Duodenal mucosa (tissue), 2 donors: Measurements from ENCODE around the gene MAST3.
A peak's percentile ranks its signal among the peaks of the same experiment; 100 is the strongest.

Experiments used
- H3K27ac ChIP-seq: one replicate; pipeline ENCODE4 v1.7.0; 2013; ENCODE audit warnings: low read depth, low read length
- H3K27me3 ChIP-seq, 2 donors: one replicate each; pipeline ENCODE4 v1.7.0; 2013; ENCODE audit warnings: low read length in 2 of 2, control low read depth in 1 of 2; ENCODE audit not compliant: insufficient read depth in 2 of 2, control insufficient read depth in 1 of 2
- H3K36me3 ChIP-seq, 2 donors: one replicate each; pipeline ENCODE4 v1.7.0; 2013; ENCODE audit warnings: low read length in 2 of 2, control low read depth in 1 of 2; ENCODE audit not compliant: insufficient read depth in 2 of 2, control insufficient read depth in 1 of 2
- H3K4me1 ChIP-seq, 2 donors: one replicate each; pipeline ENCODE4 v1.7.0; 2013; ENCODE audit warnings: low read length in 2 of 2, control low read depth in 1 of 2; ENCODE audit not compliant: insufficient read depth in 2 of 2, control insufficient read depth in 1 of 2
- H3K4me3 ChIP-seq, 2 donors: one replicate each; pipeline ENCODE4 v1.7.0; 2013; ENCODE audit warnings: low read length in 2 of 2, low read depth in 1 of 2
- H3K9ac ChIP-seq, 2 donors: one replicate each; pipeline ENCODE4 v1.7.0; 2013; ENCODE audit warnings: low read length in 2 of 2, low read depth in 1 of 2
- H3K9me3 ChIP-seq, 2 donors: one replicate each; pipeline ENCODE4 v1.7.0; 2013; ENCODE audit warnings: low read length in 2 of 2, control low read depth in 1 of 2; ENCODE audit not compliant: control insufficient read depth in 1 of 2

MAST3 gene

GRCh38 chr19:18173572-18174288 is 76.2 kb downstream of the MAST3 start, which contains the start of gene IFI30:
Gene IFI30, plus strand, starts transcription at chr19:18173813. Its CDS starts 29 bp downstream, at chr19:18173842.
- Histone ChIP-seq H3K4me3 (peak within 1 kb of the TSS; percentile 88 to 92), H3K4me1 (peaks cover 18 to 23% of the 10 kb centered on the region in 2 donors), H3K9ac (peak within 1 kb of the TSS; percentile 79 to 91), H3K27me3 (no peaks in the 10 kb centered on the region), H3K36me3 (peaks cover 5 to 24% of the 10 kb centered on the region in 2 donors), H3K9me3 (no peaks in the 10 kb centered on the region), H3K27ac (peak within 1 kb of the TSS; percentile 77)

GRCh38 chr19:18174983-18175382 is 77.4 kb downstream of the MAST3 start:
- H3K36me3 ChIP-seq: peaks cover 5 to 17% of the 10 kb centered on the region in 2 donors
- no peaks in the 10 kb centered on the region for H3K9me3 ChIP-seq
- no peaks in the 10 kb centered on the region for H3K27me3 ChIP-seq
- H3K9ac ChIP-seq: peak overlapping the region; percentile 79 to 91
- H3K4me1 ChIP-seq: peaks cover 18 to 23% of the 10 kb centered on the region in 2 donors
- no peak overlapping the region for H3K27ac ChIP-seq
- peak overlapping the region; percentile 88 to 92 for H3K4me3 ChIP-seq

- H3K36me3 ChIP-seq: peaks cover 5 to 17% of the 10 kb centered on the region in 2 donors
- H3K9ac ChIP-seq: no peak overlapping the region
- H3K27ac ChIP-seq: no peak overlapping the region
- H3K27me3 ChIP-seq: no peaks in the 10 kb centered on the region
- H3K9me3 ChIP-seq: no peaks in the 10 kb centered on the region
- H3K4me3 ChIP-seq: no peak overlapping the region
- peaks cover 18 to 23% of the 10 kb centered on the region in 2 donors for H3K4me1 ChIP-seq
These were observed 79.1 kb downstream of the MAST3 start for GRCh38 chr19:18176367-18177310.

- H3K27ac ChIP-seq: no peak overlapping the region
- peaks cover 5 to 17% of the 10 kb centered on the region in 2 donors for H3K36me3 ChIP-seq
- no peaks in the 10 kb centered on the region for H3K9me3 ChIP-seq
- H3K9ac ChIP-seq: no peak overlapping the region
- no peaks in the 10 kb centered on the region for H3K27me3 ChIP-seq
- H3K4me1 ChIP-seq: peaks cover 4 to 6% of the 10 kb centered on the region in 2 donors
- no peak overlapping the region for H3K4me3 ChIP-seq
These were observed 82.4 kb downstream of the MAST3 start for GRCh38 chr19:18179957-18180356.

- Histone ChIP-seq H3K27me3 (no peaks in the 10 kb centered on the region), H3K27ac (no peak overlapping the region), H3K4me3 (no peak overlapping the region), H3K9me3 (no peaks in the 10 kb centered on the region), H3K36me3 (no peaks in the 10 kb centered on the region), H3K9ac (no peak overlapping the region), H3K4me1 (no peaks in the 10 kb centered on the region)
These were observed 86.0 kb downstream of the MAST3 start for GRCh38 chr19:18183529-18183928.

GRCh38 chr19:18185538-18185937 is 88.0 kb downstream of the MAST3 start:
- no peaks in the 10 kb centered on the region for H3K9me3 ChIP-seq
- no peak overlapping the region for H3K27ac ChIP-seq
- no peak overlapping the region for H3K4me3 ChIP-seq
- H3K9ac ChIP-seq: no peak overlapping the region
- H3K36me3 ChIP-seq: no peaks in the 10 kb centered on the region
- H3K4me1 ChIP-seq: no peaks in the 10 kb centered on the region
- no peaks in the 10 kb centered on the region for H3K27me3 ChIP-seq

- H3K9ac ChIP-seq: no peak overlapping the region
- H3K9me3 ChIP-seq: no peaks in the 10 kb centered on the region
- H3K27me3 ChIP-seq: no peaks in the 10 kb centered on the region
- peaks cover 10 to 22% of the 10 kb centered on the region in 2 donors for H3K4me1 ChIP-seq
- no peak overlapping the region for H3K4me3 ChIP-seq
- H3K36me3 ChIP-seq: no peaks in the 10 kb centered on the region
- H3K27ac ChIP-seq: no peak overlapping the region
These were observed 92.7 kb downstream of the MAST3 start for GRCh38 chr19:18190278-18190677.

- no peaks in the 10 kb centered on the region for H3K9me3 ChIP-seq
- no peaks in the 10 kb centered on the region for H3K27me3 ChIP-seq
- H3K27ac ChIP-seq: peak overlapping the region; percentile 91
- H3K9ac ChIP-seq: peak overlapping the region; percentile 87 to 93
- H3K4me1 ChIP-seq: peaks cover 10 to 22% of the 10 kb centered on the region in 2 donors
- H3K4me3 ChIP-seq: peak overlapping the region; percentile 77 to 80
- H3K36me3 ChIP-seq: peaks cover 0 to 10% of the 10 kb centered on the region in 2 donors
These were observed 94.1 kb downstream of the MAST3 start for GRCh38 chr19:18191640-18192062.

- Histone ChIP-seq H3K36me3 (peaks cover 0 to 16% of the 10 kb centered on the region in 2 donors), H3K9ac (peak within 1 kb of the TSS; percentile 87 to 93), H3K27ac (peak within 1 kb of the TSS; percentile 91), H3K4me1 (peaks cover 10 to 22% of the 10 kb centered on the region in 2 donors), H3K4me3 (peak within 1 kb of the TSS; percentile 85 to 86), H3K27me3 (no peaks in the 10 kb centered on the region), H3K9me3 (no peaks in the 10 kb centered on the region)
These were observed 95.3 kb downstream of the MAST3 start, which contains the start of gene MPV17L2 for GRCh38 chr19:18192673-18193387. Gene MPV17L2, plus strand, starts transcription at chr19:18193218. Its CDS starts 64 bp downstream, at chr19:18193282.
